HepG2 (cell line): Measurements from ENCODE around the gene INO80B. TPM values are rescaled to one million over a fixed set of nuclear protein-coding genes. Genes with fewer than 3 reads are reported as not detected.

ENCODE experiments used
- ATAC-seq: fragments of 200-7000 bp; cut with Tn5 transposase; 3 replicates; pipeline ENCODE4 v1.9.1; 2020; ENCODE audit warnings: mild to moderate bottlenecking, moderate library complexity
- BruUV-seq: library from RNA; stranded (reverse); fragments of 400-500 nt; replicated peaks from 2 replicates; lab custom pipeline; 2021; lab: Mats Ljungman, UMichigan
- CTCF ChIA-PET: fragments of 300-600 bp; formaldehyde crosslinking; extraction: SDS; loops from one replicate; lab custom pipeline; 2021; ENCODE audit warnings: low total read pairs, inconsistent platforms, low intra/inter-chr PET ratio; lab: Yijun Ruan, JAX
- POLR2A ChIA-PET: fragments of 350-600 bp; sonication (Branson Sonifier 250); formaldehyde crosslinking; loops from one replicate; lab custom pipeline; 2020; ENCODE audit warnings: antibody characterized with exemption, inconsistent platforms; lab: Yijun Ruan, JAX
- DNase-seq: peaks from one replicate; pipeline ENCODE4 v3.0.0-alpha.2; 2015; ENCODE audit warnings: low spot score
- FAIRE-seq: peaks from 3 replicates; lab custom pipeline; 2011; peaks lifted over from hg19 to GRCh38; lab: Jason Lieb, UNC
- H2AFZ ChIP-seq: one replicate; pipeline ENCODE4 v1.6.1; 2011; ENCODE audit warnings: low read length, inconsistent platforms
- H3K27ac ChIP-seq: fragments of 300-600 bp; 3 replicates; pipeline ENCODE4 v1.8.0; 2011; ENCODE audit warnings: mixed run types, mild to moderate bottlenecking, mixed read lengths, low read length, inconsistent platforms; ENCODE audit not compliant: insufficient read depth; ENCODE audit errors: extremely low read length
- H3K27me3 ChIP-seq, 2 experiments: fragments of 200-600 bp in 1 of 2; 2 replicates in 1 of 2; 3 replicates in 1 of 2; pipeline versions ENCODE4 v1.6.0 to v1.8.0; 2011; ENCODE audit warnings: low read length in 2 of 2, mild to moderate bottlenecking in 2 of 2, moderate library complexity in 2 of 2, inconsistent platforms in 1 of 2; ENCODE audit not compliant: insufficient read depth in 2 of 2, control insufficient read depth in 1 of 2
- H3K36me3 ChIP-seq, 2 experiments: fragments of 200-600 bp in 1 of 2; replicated peaks in 1 of 2; 2 replicates in 1 of 2; 3 replicates in 1 of 2; pipeline versions ENCODE4 v1.5.1 to v1.8.0; 2011; ENCODE audit warnings: low read length in 2 of 2, inconsistent platforms in 1 of 2; ENCODE audit not compliant: insufficient read depth in 2 of 2, control insufficient read depth in 1 of 2
- H3K4me1 ChIP-seq: 2 replicates; pipeline ENCODE4 v1.5.1; 2012; ENCODE audit warnings: low read length, inconsistent platforms; ENCODE audit not compliant: insufficient read depth
- H3K4me2 ChIP-seq: 2 replicates; pipeline ENCODE4 v1.6.0; 2011; ENCODE audit warnings: low read depth, low read length, inconsistent platforms
- H3K4me3 ChIP-seq, 3 experiments: fragments of 200-600 bp in 1 of 3; sonication (generic), shearing (Covaris generic) in 1 of 3; replicated peaks in 1 of 3; 2 replicates each; pipeline ENCODE4 v1.5.1; 2011 to 2016; ENCODE audit warnings: low read length in 3 of 3, inconsistent platforms in 2 of 3, low read depth in 2 of 3, mild to moderate bottlenecking in 2 of 3, control low read depth in 1 of 3, mixed read lengths in 1 of 3; ENCODE audit not compliant: insufficient read depth in 1 of 3
- H3K79me2 ChIP-seq: one replicate; pipeline ENCODE4 v1.6.1; 2011; ENCODE audit warnings: low read length, inconsistent platforms; ENCODE audit not compliant: insufficient read depth
- H3K9ac ChIP-seq: 2 replicates; pipeline ENCODE4 v1.6.0; 2011; ENCODE audit warnings: mild to moderate bottlenecking, low read depth, low read length, inconsistent platforms; ENCODE audit not compliant: insufficient read depth
- H3K9me3 ChIP-seq: 2 replicates; pipeline ENCODE4 v1.5.1; 2012; ENCODE audit warnings: mild to moderate bottlenecking, low read length
- H4K20me1 ChIP-seq: 2 replicates; pipeline ENCODE4 v1.6.0; 2011; ENCODE audit warnings: inconsistent platforms, mild to moderate bottlenecking, low read length, moderate library complexity; ENCODE audit not compliant: insufficient read depth
- ASH2L ChIP-seq: fragments of 300-600, 200-600 bp; sonication (generic); IDR thresholded peaks from 2 replicates; pipeline ENCODE4 v1.7.0; 2017; ENCODE audit warnings: low read depth, mild to moderate bottlenecking, moderate library complexity, mixed read lengths, low read length; ENCODE audit not compliant: insufficient read length
- MIXL1 ChIP-seq: IDR thresholded peaks from 2 replicates; pipeline ENCODE4 v1.6.1; 2016
- PATZ1 ChIP-seq: sonication (generic); formaldehyde crosslinking; IDR thresholded peaks from 2 replicates; pipeline ENCODE4 v1.4.0; 2020; ENCODE audit warnings: missing genetic modification reagents
- POLR2G ChIP-seq: fragments of 200-400 bp; formaldehyde crosslinking; IDR thresholded peaks from 2 replicates; pipeline ENCODE4 v1.6.1; 2018; ENCODE audit warnings: mild to moderate bottlenecking, low read depth, low read length, moderate library complexity
- STAT6 ChIP-seq: sonication (generic); formaldehyde crosslinking; IDR thresholded peaks from 2 replicates; pipeline ENCODE4 v1.4.0; 2020; ENCODE audit warnings: missing genetic modification reagents, mild to moderate bottlenecking, borderline replicate concordance
- ZSCAN29 ChIP-seq: sonication (generic); formaldehyde crosslinking; conservative IDR thresholded peaks from 2 replicates; pipeline ENCODE4 v1.4.0; 2020; ENCODE audit warnings: mild to moderate bottlenecking, missing genetic modification reagents
- WGBS: methylation state at CpG from one replicate; pipeline ENCODE4 v1.1.6; 2017; ENCODE audit warnings: low lambda C conversion rate; 5-methylcytosine and 5-hydroxymethylcytosine counted together
- in situ Hi-C: cut with HindIII; loops from 2 replicates; pipeline ENCODE4 v1.10.0; 2017; ENCODE audit warnings: low pct_unique_long_range_greater_than_20kb; ENCODE audit not compliant: extremely low pct_ligation_motif_present
- intact Hi-C: fragments of 100-400 bp; cut with micrococcal nuclease; formaldehyde crosslinking; loops from one replicate; pipeline ENCODE4 v1.10.0; 2022; ENCODE audit not compliant: unreplicated experiment
- polyA plus RNA-seq, 8 experiments: library from polyadenylated mRNA; depleted of rRNA in 3 of 8; stranded (reverse) in 7 of 8; unstranded in 1 of 8; fragments of >200 nt; fragmentation: Illumina TruSeq in 4 of 8; extraction: Trizol in 4 of 8; gene quantifications; 2 replicates each; pipeline versions ENCODE4 v1.2.1 to v1.2.3, GENCODE V29; 2011 to 2016; ENCODE audit warnings: low read depth in 4 of 8, missing spikeins in 1 of 8, mixed read lengths in 1 of 8; ENCODE audit not compliant: insufficient read depth in 1 of 8
- total RNA-seq, 5 experiments: library from RNA; depleted of rRNA; stranded (reverse); fragments of >200 nt; fragmentation: Illumina TruSeq; extraction: Trizol; gene quantifications; 2 replicates each; pipeline ENCODE4 v1.2.3, GENCODE V29; 2016; ENCODE audit warnings: low read depth in 1 of 5
- TF ChIP-seq, protein P1 (sequence below): sonication (generic); formaldehyde crosslinking; IDR thresholded peaks from 2 replicates; pipeline ENCODE4 v1.5.0; 2020; ENCODE audit warnings: missing genetic modification reagents

The INO80B gene
- total and polyA plus RNA-seq, 2 of the 13 experiments (the other 11 are each of a cell fraction or from before 2014, with no cell fraction given) = 6.2 to 14.5 TPM

- Histone ChIP-seq H3K4me2 (no peak overlapping the region), H3K4me1 (peaks cover 45% of the 10 kb centered on the region), H2AFZ (no peak overlapping the region), H3K36me3 (no peaks in the 10 kb centered on the region), H3K27me3 (peaks cover 0 to 10% of the 10 kb centered on the region in 2 experiments; a peak in 3 of 5 replicates), H3K4me3 (no peak overlapping the region), H3K9me3 (no peaks in the 10 kb centered on the region), H4K20me1 (no peaks in the 10 kb centered on the region), H3K27ac (no peak overlapping the region), H3K9ac (no peak overlapping the region), H3K79me2 (no peaks in the 10 kb centered on the region)
- WGBS = 34% methylated on average over 3 of the region's 3 CpGs
- POLR2A ChIA-PET = no interaction called here
- FAIRE-seq (no peak), ATAC-seq (no peak), DNase-seq (no peak)
- in situ Hi-C loops = no loop called here
- BruUV-seq = no TSS peak
- TF ChIP-seq, protein P1, sequence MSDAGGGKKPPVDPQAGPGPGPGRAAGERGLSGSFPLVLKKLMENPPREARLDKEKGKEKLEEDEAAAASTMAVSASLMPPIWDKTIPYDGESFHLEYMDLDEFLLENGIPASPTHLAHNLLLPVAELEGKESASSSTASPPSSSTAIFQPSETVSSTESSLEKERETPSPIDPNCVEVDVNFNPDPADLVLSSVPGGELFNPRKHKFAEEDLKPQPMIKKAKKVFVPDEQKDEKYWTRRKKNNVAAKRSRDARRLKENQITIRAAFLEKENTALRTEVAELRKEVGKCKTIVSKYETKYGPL = no peak
- 0 out of 2 replicates have a peak, but pooled peaks have one; percentile 13 for TF ChIP-seq PATZ1 (CRISPR knock-in tag)
- intact Hi-C loops = no loop called here
- CTCF ChIA-PET = no interaction called here
These were observed 38.1 kb upstream of the INO80B start for GRCh38 chr2:74416778-74417177.

DNA sequence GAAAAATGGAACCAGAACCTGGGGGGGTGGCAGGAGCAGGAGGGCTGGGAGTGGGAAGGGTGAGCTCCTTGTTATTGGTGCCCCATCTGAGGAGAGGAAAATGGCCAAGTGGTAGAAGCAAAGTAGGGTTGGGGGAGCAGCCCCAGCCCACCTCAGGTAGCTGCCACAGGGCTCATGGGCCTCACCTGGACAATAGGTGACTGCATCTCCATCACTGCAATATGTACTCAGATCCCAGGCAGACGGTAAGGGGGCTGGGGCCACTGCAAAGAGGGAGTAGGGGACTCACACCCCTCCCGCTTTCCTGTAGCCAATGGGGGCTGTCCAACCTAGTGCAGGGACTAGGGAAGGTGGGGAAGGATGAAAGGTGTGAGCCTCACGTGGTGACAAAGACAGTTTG lies 37.7 kb upstream of the INO80B start:
- Histone ChIP-seq H3K4me2 (no peak overlapping the region), H3K79me2 (no peaks in the 10 kb centered on the region), H3K9ac (no peak overlapping the region), H3K4me3 (no peak overlapping the region), H3K9me3 (no peaks in the 10 kb centered on the region), H3K27ac (no peak overlapping the region), H4K20me1 (no peaks in the 10 kb centered on the region), H3K27me3 (peaks cover 0 to 10% of the 10 kb centered on the region in 2 experiments; a peak in 3 of 5 replicates), H2AFZ (no peak overlapping the region), H3K4me1 (peaks cover 48% of the 10 kb centered on the region), H3K36me3 (no peaks in the 10 kb centered on the region)
- TF ChIP-seq MIXL1 (CRISPR knock-in tag) (no peak), POLR2G (no peak), STAT6 (CRISPR knock-in tag) (no peak), ASH2L (no peak), ZSCAN29 (CRISPR knock-in tag) (no peak)
- no peak for DNase-seq
- ChIA-PET POLR2A (no interaction called here), CTCF (no interaction called here)
- 13% methylated on average over 3 of the region's 3 CpGs for WGBS
- FAIRE-seq = no peak
- no TSS peak for BruUV-seq
- intact Hi-C loops (no loop called here), in situ Hi-C loops (no loop called here)
- no peak for ATAC-seq
